BE2C (cell line): ENCODE data around the gene NAP1L5.

Experiments
- DNase-seq: peaks from one replicate; pipeline ENCODE4 v3.0.0-alpha.2; 2020
- H3K27me3 ChIP-seq: fragments of 250-450 bp; sonication (Bioruptor Pico); 2 replicates; pipeline ENCODE4 v1.5.1; 2020; ENCODE audit warnings: mild to moderate bottlenecking
- H3K36me3 ChIP-seq: fragments of 250-450 bp; sonication (Bioruptor Pico); 2 replicates; pipeline ENCODE4 v1.5.1; 2020; ENCODE audit warnings: mild to moderate bottlenecking
- H3K4me1 ChIP-seq: fragments of 250-450 bp; sonication (Bioruptor Pico); 2 replicates; pipeline ENCODE4 v1.5.1; 2020
- H3K4me3 ChIP-seq: 2 replicates; pipeline ENCODE4 v1.5.1; 2011; ENCODE audit warnings: low read depth, low read length
- H3K9me3 ChIP-seq: fragments of 250-450 bp; sonication (Bioruptor Pico); 2 replicates; pipeline ENCODE4 v1.5.1; 2020
- CTCF ChIP-seq: IDR thresholded peaks from 2 replicates; pipeline ENCODE4 v1.5.1; 2012; ENCODE audit warnings: mild to moderate bottlenecking, low read depth, low read length

Gene NAP1L5

DNA sequence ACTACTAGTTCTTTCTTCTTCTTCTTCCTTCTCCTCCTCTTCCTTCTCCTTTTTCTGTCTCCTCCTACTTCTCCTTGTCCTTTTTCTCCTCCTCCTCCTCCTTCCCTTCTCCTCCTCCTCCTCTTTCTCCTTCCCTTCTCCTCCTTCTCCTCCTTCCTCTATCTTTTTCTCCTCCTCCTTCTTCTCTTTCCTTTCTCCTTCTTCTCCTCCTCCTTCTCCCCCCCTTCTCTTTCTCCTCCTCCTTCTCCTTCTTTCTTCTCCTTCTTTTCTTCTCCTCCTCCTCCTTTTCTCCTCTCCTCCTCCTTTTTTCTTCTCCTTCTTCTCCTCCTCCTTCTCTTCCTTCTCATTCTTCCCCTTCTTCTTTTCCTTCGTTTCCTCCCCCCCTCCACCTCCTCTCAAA, 21.8 kb upstream of the NAP1L5 start:
- no peaks in the 10 kb centered on the region for H3K9me3 ChIP-seq
- no peaks in the 10 kb centered on the region for H3K27me3 ChIP-seq
- TF ChIP-seq CTCF: no peak
- H3K36me3 ChIP-seq: 0 out of 2 replicates have a peak, but pooled peaks cover 3% of the 10 kb centered on the region
- DNase-seq: no peak
- H3K4me3 ChIP-seq: no peak overlapping the region
- H3K4me1 ChIP-seq: no peaks in the 10 kb centered on the region

- Histone ChIP-seq H3K4me1 (no peaks in the 10 kb centered on the region), H3K36me3 (0 out of 2 replicates have a peak, but pooled peaks cover 3% of the 10 kb centered on the region), H3K9me3 (no peaks in the 10 kb centered on the region), H3K4me3 (no peak overlapping the region), H3K27me3 (no peaks in the 10 kb centered on the region)
- TF ChIP-seq CTCF: no peak
- no peak for DNase-seq
These were observed 20.5 kb upstream of the NAP1L5 start for GRCh38 chr4:88718098-88718497.

DNA sequence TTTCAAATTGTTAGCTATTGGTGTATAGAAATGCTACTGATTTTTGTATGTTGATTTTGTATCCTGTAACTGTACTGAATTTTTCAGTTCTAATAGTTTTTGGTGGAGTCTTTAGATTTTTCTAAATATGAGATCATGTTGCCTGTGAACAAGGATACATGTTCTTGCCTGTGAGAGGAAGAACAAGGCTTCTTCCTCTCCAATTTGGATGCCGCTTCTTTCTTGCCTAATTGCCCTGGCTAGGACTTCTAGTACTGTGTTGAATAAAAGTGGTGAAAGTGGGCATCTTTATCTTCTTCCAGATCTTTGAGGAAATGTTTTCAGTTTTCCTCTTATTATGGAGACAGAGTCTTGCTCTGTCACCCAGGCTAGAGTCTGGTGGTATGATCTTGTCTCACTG, 16.2 kb upstream of the NAP1L5 start:
- no peak for DNase-seq
- no peak for TF ChIP-seq CTCF
- Histone ChIP-seq H3K27me3 (no peaks in the 10 kb centered on the region), H3K36me3 (no peaks in the 10 kb centered on the region), H3K4me1 (no peaks in the 10 kb centered on the region), H3K9me3 (no peaks in the 10 kb centered on the region), H3K4me3 (no peak overlapping the region)

- Histone ChIP-seq H3K4me3 (no peak overlapping the region), H3K27me3 (no peaks in the 10 kb centered on the region), H3K36me3 (no peaks in the 10 kb centered on the region), H3K9me3 (no peaks in the 10 kb centered on the region), H3K4me1 (no peaks in the 10 kb centered on the region)
- DNase-seq: no peak
- TF ChIP-seq CTCF: no peak
These were observed 12.4 kb upstream of the NAP1L5 start for GRCh38 chr4:88709989-88710388.

DNA sequence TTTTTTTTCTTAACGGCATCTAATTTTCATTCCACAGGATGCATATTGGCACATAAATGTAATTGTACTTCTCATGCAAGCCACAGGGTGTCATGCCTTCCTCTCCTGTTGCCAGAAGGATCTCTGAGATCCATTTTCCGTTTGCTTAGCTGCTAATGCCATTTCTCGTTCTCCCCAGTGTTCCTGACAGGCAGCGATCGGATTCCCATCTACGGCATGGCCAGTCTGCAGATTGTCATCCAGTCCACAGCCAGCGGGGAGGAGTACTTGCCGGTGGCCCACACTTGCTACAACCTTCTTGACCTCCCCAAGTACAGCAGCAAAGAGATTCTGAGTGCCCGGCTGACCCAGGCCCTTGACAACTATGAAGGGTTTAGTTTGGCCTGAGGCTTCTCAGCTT, 8.9 kb upstream of the NAP1L5 start:
- Histone ChIP-seq H3K9me3 (no peaks in the 10 kb centered on the region), H3K4me3 (no peak overlapping the region)

More for the DNA sequence above, 8.9 kb upstream of the NAP1L5 start:
- Histone ChIP-seq H3K4me1 (no peaks in the 10 kb centered on the region), H3K36me3 (no peaks in the 10 kb centered on the region), H3K27me3 (no peaks in the 10 kb centered on the region)
- DNase-seq: peak; percentile 47
- TF ChIP-seq CTCF: peak; percentile 66
